Erythroblast (primary cell): Measurements from ENCODE around the gene KRT36.

Source experiments
- GATA1 ChIP-seq: IDR thresholded peaks from 2 replicates; pipeline ENCODE4 v1.6.1; 2011; ENCODE audit warnings: low read depth, mild to moderate bottlenecking, control low read depth, low read length, moderate library complexity
- POLR2A ChIP-seq: IDR thresholded peaks from 2 replicates; pipeline ENCODE4 v1.6.1; 2011; ENCODE audit warnings: mild to moderate bottlenecking, low read length

GRCh38 chr17:41439375-41439774 is 50.3 kb downstream of the KRT36 start:
- TF ChIP-seq POLR2A (no peak), GATA1 (no peak)
